RWPE2 (cell line): ENCODE results near the gene ZFHX3.

Experiments
- ATAC-seq: fragments of 200-7000 bp; cut with Tn5 transposase; 3 replicates; pipeline ENCODE4 v1.9.1; 2021; ENCODE audit warnings: low read depth
- DNase-seq: peaks from one replicate; pipeline ENCODE4 v3.0.0-alpha.2; 2020; ENCODE audit warnings: low spot score
- H3K27ac ChIP-seq: fragments of 450-650 bp; 2 replicates; pipeline ENCODE4 v1.5.1; 2017; ENCODE audit warnings: mild to moderate bottlenecking; ENCODE audit not compliant: poor library complexity, severe bottlenecking
- H3K27me3 ChIP-seq: fragments of 250-450 bp; sonication (Bioruptor Pico); 2 replicates; pipeline ENCODE4 v1.5.1; 2021; ENCODE audit warnings: mild to moderate bottlenecking, moderate library complexity; ENCODE audit not compliant: insufficient read depth, poor library complexity, severe bottlenecking
- H3K36me3 ChIP-seq: fragments of 250-450 bp; sonication (Bioruptor Pico); 2 replicates; pipeline ENCODE4 v1.5.1; 2020; ENCODE audit warnings: low read depth, mild to moderate bottlenecking, moderate library complexity
- H3K4me1 ChIP-seq: fragments of 250-450 bp; sonication (Bioruptor Pico); 2 replicates; pipeline ENCODE4 v1.5.1; 2021; ENCODE audit warnings: mild to moderate bottlenecking, moderate library complexity; ENCODE audit not compliant: insufficient read depth, poor library complexity, severe bottlenecking
- H3K4me3 ChIP-seq: fragments of 250-450 bp; sonication (Bioruptor Pico); 2 replicates; pipeline ENCODE4 v1.5.1; 2021; ENCODE audit warnings: mild to moderate bottlenecking, moderate library complexity; ENCODE audit not compliant: severe bottlenecking
- H3K9me3 ChIP-seq: fragments of 250-450 bp; sonication (Bioruptor Pico); 2 replicates; pipeline ENCODE4 v1.5.1; 2021; ENCODE audit warnings: mild to moderate bottlenecking, moderate library complexity; ENCODE audit not compliant: severe bottlenecking
- TF ChIP-seq, protein P1 (sequence below): fragments of 450-650 bp; IDR thresholded peaks from one replicate; pipeline ENCODE4 v1.5.1; 2017; ENCODE audit warnings: mild to moderate bottlenecking, moderate library complexity; ENCODE audit not compliant: poor library complexity, severe bottlenecking

The ZFHX3 gene

DNA sequence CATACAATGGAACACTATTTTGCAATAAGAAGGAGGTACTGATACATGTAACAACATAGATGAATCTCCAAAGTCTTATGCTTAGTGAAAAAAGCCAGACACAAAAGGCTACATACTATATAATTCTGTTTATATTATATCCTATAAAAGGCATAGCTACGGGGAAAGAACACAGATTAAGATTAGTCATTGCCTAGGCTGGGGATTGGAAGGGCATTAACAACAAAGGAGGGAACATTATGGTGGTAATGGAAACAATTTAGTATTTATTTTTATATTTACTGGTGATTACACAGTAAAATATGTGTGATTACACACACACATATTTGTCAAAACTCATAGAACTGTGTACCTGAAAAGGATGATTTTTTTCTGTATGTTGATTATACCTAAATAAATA, 278.1 kb downstream of the ZFHX3 start:
- TF ChIP-seq, protein P1, sequence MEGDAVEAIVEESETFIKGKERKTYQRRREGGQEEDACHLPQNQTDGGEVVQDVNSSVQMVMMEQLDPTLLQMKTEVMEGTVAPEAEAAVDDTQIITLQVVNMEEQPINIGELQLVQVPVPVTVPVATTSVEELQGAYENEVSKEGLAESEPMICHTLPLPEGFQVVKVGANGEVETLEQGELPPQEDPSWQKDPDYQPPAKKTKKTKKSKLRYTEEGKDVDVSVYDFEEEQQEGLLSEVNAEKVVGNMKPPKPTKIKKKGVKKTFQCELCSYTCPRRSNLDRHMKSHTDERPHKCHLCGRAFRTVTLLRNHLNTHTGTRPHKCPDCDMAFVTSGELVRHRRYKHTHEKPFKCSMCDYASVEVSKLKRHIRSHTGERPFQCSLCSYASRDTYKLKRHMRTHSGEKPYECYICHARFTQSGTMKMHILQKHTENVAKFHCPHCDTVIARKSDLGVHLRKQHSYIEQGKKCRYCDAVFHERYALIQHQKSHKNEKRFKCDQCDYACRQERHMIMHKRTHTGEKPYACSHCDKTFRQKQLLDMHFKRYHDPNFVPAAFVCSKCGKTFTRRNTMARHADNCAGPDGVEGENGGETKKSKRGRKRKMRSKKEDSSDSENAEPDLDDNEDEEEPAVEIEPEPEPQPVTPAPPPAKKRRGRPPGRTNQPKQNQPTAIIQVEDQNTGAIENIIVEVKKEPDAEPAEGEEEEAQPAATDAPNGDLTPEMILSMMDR, result no peak
- Histone ChIP-seq H3K9me3 (no peaks in the 10 kb centered on the region), H3K27ac (no peak overlapping the region), H3K4me1 (no peaks in the 10 kb centered on the region), H3K4me3 (no peak overlapping the region), H3K27me3 (no peaks in the 10 kb centered on the region), H3K36me3 (no peaks in the 10 kb centered on the region)
- peak; percentile 55; the same call in 1 of the 3 replicates for ATAC-seq
- DNase-seq, result no peak

DNA sequence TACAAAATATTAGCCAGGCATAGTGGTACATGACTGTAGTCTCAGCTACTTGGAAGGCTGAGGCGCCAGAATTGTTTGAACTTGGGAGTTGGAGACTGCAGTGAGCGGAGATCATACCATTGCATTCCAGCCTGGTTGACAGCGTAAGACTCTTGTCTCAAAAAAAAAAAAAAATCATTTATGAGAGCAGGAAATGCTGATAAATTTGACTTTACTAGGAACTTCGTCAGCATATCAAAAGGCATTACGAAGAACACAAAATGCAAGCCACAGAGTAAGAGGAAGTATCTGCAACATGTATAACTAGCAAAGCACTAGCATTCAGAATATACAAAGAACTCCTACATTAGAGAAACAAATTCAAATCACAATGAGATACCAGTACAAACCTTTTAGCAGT, 279.3 kb downstream of the ZFHX3 start:
- no peaks in the 10 kb centered on the region for H3K4me1 ChIP-seq
- H3K27ac ChIP-seq, result no peak overlapping the region
- ATAC-seq (no peak), DNase-seq (no peak)
- H3K9me3 ChIP-seq, result no peaks in the 10 kb centered on the region
- no peaks in the 10 kb centered on the region for H3K27me3 ChIP-seq
- no peak overlapping the region for H3K4me3 ChIP-seq
- H3K36me3 ChIP-seq, result no peaks in the 10 kb centered on the region
- TF ChIP-seq, protein P1, result no peak

DNA sequence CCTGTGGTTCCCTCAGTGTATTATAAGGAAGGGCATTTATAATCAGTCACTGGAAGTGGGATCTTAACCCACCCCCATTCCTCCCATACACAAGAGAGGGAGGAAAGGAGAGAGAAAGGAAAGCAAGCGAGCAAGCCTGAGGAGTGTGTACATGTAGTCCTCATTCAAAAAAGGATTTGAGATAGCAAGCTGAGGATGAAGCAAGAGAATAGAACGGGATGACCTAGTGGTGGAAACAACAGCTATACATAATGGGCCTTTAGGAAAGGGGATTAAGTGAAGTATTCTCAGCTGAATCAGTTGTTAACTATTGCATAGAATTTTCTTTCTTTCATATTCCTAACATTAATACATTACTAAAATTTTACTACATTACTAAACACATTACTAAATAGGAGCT, 281.4 kb downstream of the ZFHX3 start:
- Histone ChIP-seq H3K27me3 (no peaks in the 10 kb centered on the region), H3K9me3 (no peaks in the 10 kb centered on the region), H3K4me1 (no peaks in the 10 kb centered on the region), H3K4me3 (no peak overlapping the region), H3K27ac (no peak overlapping the region), H3K36me3 (no peaks in the 10 kb centered on the region)
- DNase-seq, result no peak
- TF ChIP-seq, protein P1, result no peak
- no peak for ATAC-seq

DNA sequence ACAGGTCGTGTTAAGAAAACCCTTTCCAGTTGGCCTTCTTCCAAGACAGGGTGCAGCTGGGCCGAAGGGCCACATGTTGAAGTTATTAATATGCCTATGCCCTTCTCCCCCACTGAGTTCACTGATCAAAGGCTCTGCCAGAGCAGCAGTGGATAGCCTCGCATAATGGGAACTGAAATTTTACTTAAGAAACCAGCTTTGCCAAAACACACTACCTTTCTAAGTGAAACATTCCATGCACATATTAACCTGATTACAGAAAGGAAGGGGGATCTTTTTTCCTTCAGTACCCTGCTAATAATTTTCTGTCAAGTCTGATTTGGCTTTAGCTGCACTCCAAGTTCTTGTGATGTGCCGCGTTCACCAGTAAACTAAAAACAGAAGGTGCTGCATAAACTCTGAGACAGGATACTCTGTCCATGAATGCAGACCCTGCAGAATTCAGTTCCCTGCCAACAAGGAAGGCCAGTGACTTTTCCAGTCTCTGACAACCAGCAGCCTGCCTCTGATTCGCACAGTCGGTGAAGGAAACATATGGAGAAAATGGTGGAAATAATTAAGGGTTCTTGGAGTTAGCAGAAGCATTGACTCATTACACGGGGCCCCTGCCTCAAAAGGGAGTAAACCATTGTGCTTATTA, 283.8 kb downstream of the ZFHX3 start:
- DNase-seq (no peak), ATAC-seq (no peak)
- TF ChIP-seq, protein P1, result no peak

DNA sequence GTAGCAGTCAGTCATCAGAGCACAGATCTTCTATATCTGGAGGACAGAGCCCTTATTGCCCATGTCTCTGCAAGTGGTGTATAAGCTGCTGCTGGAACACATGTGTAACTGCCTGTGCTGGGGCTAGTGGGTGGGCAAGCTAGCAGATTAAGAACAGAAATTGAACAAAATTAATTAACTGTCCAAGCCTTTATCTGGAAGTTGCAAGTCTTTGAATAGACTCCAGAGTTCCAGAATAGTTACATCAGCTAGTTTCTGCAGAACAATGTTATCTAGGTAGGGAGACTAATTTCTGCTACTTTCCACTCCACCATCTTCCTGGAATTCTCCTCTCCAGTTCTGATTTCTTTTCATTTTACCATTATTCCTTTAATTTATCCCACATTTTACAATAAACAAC, 287.3 kb downstream of the ZFHX3 start:
- H3K4me3 ChIP-seq, result no peak overlapping the region
- peaks cover 4% of the 10 kb centered on the region for H3K9me3 ChIP-seq
- DNase-seq (no peak), ATAC-seq (no peak)
- TF ChIP-seq, protein P1, result no peak
- no peaks in the 10 kb centered on the region for H3K36me3 ChIP-seq
- no peaks in the 10 kb centered on the region for H3K27me3 ChIP-seq
- no peaks in the 10 kb centered on the region for H3K4me1 ChIP-seq
- no peak overlapping the region for H3K27ac ChIP-seq

More for the DNA sequence above, 283.8 kb downstream of the ZFHX3 start:
- H3K4me1 ChIP-seq, result no peaks in the 10 kb centered on the region
- no peak overlapping the region for H3K4me3 ChIP-seq
- H3K27me3 ChIP-seq, result no peaks in the 10 kb centered on the region
- no peaks in the 10 kb centered on the region for H3K9me3 ChIP-seq
- no peak overlapping the region for H3K27ac ChIP-seq
- no peaks in the 10 kb centered on the region for H3K36me3 ChIP-seq
